HG03039 (cell line): ENCODE measurements around the gene TARBP2.

Experiments used
- ATAC-seq: cut with Tn5 transposase; IDR thresholded peaks from one replicate; pipeline ENCODE4 v1.9.1; 2021; ENCODE audit warnings: mild to moderate bottlenecking, moderate library complexity; ENCODE audit not compliant: unreplicated experiment

The TARBP2 gene, protein sequence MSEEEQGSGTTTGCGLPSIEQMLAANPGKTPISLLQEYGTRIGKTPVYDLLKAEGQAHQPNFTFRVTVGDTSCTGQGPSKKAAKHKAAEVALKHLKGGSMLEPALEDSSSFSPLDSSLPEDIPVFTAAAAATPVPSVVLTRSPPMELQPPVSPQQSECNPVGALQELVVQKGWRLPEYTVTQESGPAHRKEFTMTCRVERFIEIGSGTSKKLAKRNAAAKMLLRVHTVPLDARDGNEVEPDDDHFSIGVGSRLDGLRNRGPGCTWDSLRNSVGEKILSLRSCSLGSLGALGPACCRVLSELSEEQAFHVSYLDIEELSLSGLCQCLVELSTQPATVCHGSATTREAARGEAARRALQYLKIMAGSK

GRCh38 chr12:53500776-53501614 lies at the start of gene TARBP2:
TARBP2 (plus strand) TSS chr12:53501283; CDS start chr12:53501409, 126 bp downstream.
- ATAC-seq, result peak; percentile 73

DNA sequence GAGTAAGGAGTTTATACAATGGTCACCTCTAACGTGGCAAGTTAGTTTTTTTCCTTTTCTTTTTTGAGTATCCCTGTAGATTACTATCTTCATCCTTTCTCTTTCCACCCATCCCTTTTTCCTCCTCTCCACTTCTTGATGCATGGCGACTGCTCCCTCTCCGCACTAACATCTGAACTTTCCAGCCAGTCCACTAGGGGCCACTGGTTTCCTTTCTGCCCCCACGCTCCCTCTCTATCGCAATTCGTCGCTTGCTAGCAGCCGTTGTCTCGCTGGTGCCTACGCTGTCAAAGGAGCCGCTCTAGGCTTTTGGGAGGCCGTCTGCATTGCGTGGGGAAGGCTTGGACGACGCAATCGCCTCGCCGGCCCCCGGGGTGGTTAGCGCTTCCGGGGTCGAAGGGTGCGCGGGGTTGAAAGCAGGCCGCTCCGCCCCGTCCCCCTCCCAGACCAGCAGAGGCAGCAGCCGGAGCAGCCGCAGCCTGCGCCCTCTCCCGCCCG lies 49.4 kb upstream of the TARBP2 start, which contains the start of gene PCBP2:
Gene PCBP2, plus strand, starts transcription at position 442 of the 498 bp plus-strand sequence. CDS start 2,699 bp downstream, outside the sequence.
- ATAC-seq, result peak; percentile 96

- peak; percentile 20 for ATAC-seq
Observed at GRCh38 chr12:53452159-53453077, 48.7 kb upstream of the TARBP2 start.

DNA sequence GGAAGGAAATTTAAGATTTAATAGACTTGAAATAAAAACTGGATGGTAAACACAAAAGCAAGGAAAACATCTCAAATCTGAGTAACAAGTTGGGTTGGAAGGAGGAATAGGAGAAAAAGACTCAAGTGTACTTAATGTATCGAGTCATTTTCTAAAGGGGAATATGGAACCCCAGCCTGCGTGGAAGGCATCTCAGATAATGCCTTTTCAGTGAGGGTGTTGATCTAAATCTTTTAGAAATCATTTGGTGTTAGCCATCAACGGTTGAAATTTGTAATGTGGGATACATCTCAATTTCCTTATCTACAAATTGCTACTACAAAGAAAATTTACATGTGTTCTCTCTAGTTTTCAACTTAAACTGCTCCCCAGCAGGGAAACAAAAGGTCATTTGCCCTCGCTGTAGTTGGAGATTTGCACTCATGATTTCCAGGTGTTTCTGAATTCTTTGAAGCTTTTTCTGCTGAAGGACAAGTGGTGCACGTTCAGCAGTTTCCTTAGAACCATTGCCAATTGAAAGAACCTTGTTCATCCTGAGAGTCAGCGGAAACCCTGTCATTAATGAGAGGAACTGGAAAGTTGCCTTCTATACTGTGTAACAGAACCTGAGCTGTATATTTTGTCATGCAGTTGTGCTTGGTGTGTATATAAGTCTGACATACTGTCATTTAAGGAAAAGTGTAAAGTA lies 47.0 kb upstream of the TARBP2 start:
- no peak for ATAC-seq

- ATAC-seq, result no peak
Observed at GRCh38 chr12:53454707-53455106, 46.4 kb upstream of the TARBP2 start.

- ATAC-seq, result no peak
Observed at GRCh38 chr12:53456654-53457366, 44.3 kb upstream of the TARBP2 start.

DNA sequence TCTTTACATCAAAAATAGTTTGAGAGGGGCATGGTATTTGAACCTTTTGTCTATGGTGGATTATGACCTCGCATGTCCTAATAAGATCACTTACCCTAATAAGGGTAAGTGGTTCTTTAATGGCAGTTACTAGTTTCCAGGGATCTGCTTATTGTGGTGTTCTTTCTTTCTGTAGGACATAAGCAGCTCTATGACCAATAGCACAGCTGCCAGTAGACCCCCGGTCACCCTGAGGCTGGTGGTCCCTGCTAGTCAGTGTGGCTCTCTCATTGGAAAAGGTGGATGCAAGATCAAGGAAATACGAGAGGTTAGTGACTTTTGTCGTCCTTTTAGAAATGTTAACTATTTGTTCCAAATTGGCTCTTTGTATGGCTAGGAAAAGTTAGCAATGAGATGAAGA lies 42.0 kb upstream of the TARBP2 start:
- ATAC-seq, result no peak

DNA sequence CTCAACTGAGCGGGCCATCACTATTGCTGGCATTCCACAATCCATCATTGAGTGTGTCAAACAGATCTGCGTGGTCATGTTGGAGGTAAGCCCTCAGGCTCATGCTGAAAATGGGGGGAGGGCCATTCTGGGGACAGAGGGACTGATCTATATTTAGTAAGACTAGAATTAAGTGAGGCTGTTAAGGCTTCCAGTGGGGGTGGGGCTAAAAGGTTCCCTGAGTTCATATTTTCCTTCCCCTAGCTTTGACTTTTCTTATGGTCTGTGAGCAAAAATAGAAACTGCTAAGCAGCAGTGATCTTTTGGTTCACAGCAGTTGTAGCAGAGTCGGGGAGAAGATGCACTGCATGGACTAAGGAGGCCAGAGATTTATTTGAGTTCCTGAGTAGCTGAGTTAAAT lies 40.0 kb upstream of the TARBP2 start:
- ATAC-seq, result no peak

DNA sequence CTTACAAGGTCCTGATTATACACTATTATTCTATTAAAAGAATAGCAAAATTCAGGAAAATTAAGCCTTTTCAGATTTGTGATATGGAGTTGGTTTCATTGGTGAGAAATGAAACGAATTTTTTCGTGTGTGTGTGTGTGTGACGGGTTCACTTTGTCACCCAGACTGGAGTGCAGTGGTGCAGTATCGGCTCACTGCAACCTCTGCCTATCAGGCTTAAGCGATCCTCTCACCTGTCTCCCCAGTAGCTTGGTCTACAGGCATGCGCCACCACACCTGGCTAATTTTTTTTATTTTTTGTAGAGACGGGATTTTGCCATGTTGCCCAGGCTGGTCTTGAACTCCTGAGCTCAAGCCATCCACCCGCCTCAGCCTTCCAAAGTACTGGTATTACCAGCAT lies 39.5 kb upstream of the TARBP2 start:
- no peak for ATAC-seq

DNA sequence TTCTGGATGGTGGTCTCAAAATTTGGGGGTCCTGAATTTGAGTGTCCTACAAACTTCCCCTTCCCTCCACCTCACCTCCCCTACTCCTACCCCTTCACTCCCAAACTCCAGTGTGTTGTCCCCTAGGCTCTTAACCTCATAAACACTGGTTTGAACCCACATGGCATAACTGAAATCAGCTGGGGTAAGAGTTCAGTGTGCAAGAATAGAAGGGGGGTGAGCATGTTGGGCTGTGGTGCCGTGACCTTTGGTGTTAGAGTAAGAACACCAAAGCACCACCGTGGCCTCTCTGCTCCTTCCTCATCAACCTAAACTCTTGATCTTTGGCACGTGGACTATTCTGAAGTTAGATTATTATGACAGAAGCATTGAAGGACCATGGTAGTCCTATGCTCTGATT lies 38.1 kb upstream of the TARBP2 start:
- ATAC-seq, result no peak

DNA sequence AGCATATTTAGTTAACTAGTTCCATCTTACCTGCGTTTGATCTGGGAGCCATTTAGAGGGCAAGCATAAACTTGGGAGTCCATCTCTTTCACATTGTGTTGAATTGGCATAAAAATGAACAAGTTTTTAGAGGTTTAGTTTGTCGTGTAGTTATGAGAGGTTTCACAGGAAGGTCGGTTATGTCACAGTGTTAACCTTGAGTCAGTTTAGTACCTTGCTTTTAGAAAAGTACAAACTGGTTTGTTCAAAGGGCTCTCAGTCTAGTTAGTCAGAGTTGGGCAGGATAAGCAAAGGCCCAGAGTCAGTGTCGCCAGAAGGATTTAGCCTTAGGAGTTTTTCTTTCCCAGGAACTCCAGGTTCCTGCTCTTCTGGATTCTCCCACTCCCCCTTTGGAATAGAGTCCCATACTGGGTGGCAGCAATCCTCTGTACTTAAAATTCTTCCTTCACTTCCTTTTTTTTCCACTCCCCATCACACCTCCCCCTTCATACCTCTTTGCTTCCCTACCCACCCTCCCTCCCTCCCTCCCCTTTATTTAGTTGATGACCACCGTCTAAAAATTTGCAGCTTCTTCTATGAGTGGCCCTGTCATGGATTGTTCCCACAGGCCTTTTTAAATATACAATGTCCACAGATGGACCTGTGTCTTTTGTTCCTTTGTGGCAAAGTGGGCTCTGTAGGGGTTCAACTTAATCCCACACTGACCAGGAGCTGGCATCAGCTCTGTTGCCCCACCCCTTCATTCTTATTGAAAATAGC lies 37.1 kb upstream of the TARBP2 start:
- no peak for ATAC-seq

GRCh38 chr12:53464685-53465418 lies 36.2 kb upstream of the TARBP2 start:
- ATAC-seq, result no peak

- ATAC-seq, result no peak
Observed at GRCh38 chr12:53465679-53466078, 35.4 kb upstream of the TARBP2 start.

GRCh38 chr12:53466640-53467039 lies 34.4 kb upstream of the TARBP2 start:
- no peak for ATAC-seq

- ATAC-seq, result no peak
Observed at GRCh38 chr12:53467082-53467481, 34.0 kb upstream of the TARBP2 start.

GRCh38 chr12:53467880-53468279 lies 33.2 kb upstream of the TARBP2 start:
- ATAC-seq, result no peak

GRCh38 chr12:53468282-53468681 lies 32.8 kb upstream of the TARBP2 start:
- ATAC-seq, result no peak

DNA sequence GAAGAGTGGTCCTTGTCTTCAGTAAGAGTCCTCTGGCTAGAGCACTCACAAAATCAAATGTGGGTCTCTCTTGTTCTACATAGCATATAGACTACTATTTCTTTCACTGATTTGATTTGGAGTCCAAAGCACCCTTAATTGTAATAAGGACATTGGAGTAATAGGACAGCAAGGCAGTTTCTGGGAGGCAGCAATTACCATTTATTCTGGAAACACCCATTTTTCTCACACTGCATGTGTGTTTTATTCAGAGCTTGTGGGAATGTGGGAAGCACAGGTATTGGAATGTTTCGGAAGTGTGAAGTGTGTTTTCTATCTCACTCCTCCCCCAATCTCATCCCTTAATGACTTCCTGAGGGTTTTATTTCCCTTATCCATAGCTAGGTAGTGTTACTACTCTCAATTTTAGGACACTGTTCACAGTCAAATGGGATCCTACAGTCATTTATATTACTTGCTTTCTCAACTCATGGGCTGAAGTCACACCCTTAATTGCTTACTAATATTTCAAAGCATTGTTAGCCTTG lies 29.0 kb upstream of the TARBP2 start:
- no peak for ATAC-seq
